Measurements from ENCODE around the gene ALOX5.

GRCh38 chr10:45424668-45425404 lies 50.8 kb downstream of the ALOX5 start:
- TF ChIP-seq CTCF (conservative IDR thresholded peaks at IDR 0.05; ENCODE audit: low read depth, low read length) (no peak), RCOR1 (IDR thresholded peaks at IDR 0.05; ENCODE audit: insufficient replicate concordance, low read length) (no peak), POLR2A (IDR thresholded peaks at IDR 0.05; ENCODE audit: low read depth, low read length) (no peak), SMC3 (IDR thresholded peaks at IDR 0.05; ENCODE audit: low read depth, low read length) (no peak), FOS (IDR thresholded peaks at IDR 0.05; ENCODE audit: low read depth, low read length) (no peak), RAD21 (IDR thresholded peaks at IDR 0.05; ENCODE audit: low read length) (no peak)

All from IMR-90 (cell line).